Measurements from ENCODE around the gene CASP10.

DNA sequence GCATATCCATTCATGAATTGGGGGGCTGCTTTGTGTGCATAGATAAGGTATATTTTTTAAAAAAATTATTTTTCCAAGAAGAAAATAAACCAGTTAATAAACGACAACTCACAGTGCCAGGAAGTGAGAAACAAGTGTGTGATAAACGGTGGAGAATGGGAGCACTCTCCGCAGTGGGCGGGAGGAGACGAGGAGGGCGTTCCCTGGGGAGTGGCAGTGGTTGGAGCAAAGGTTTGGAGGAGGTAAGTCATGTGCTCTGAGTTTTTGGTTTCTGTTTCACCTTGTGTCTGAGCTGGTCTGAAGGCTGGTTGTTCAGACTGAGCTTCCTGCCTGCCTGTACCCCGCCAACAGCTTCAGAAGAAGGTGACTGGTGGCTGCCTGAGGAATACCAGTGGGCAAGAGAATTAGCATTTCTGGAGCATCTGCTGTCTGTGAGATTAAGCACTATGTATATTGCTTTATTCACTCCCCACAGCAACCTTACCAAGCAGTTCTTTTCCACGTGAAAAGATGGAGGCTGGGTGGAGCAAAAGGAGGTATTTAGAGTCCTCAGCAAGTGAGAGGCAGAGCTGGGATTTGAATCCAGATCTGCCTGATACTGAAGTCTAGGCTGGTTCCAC is 50.4 kb downstream of the CASP10 start:
- TF ChIP-seq POLR2A (IDR thresholded peaks at IDR 0.05), result no peak
- TF ChIP-seq, protein P1, sequence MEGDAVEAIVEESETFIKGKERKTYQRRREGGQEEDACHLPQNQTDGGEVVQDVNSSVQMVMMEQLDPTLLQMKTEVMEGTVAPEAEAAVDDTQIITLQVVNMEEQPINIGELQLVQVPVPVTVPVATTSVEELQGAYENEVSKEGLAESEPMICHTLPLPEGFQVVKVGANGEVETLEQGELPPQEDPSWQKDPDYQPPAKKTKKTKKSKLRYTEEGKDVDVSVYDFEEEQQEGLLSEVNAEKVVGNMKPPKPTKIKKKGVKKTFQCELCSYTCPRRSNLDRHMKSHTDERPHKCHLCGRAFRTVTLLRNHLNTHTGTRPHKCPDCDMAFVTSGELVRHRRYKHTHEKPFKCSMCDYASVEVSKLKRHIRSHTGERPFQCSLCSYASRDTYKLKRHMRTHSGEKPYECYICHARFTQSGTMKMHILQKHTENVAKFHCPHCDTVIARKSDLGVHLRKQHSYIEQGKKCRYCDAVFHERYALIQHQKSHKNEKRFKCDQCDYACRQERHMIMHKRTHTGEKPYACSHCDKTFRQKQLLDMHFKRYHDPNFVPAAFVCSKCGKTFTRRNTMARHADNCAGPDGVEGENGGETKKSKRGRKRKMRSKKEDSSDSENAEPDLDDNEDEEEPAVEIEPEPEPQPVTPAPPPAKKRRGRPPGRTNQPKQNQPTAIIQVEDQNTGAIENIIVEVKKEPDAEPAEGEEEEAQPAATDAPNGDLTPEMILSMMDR (IDR thresholded peaks at IDR 0.05), result no peak
